ENCODE measurements around the gene PPP2R5B.

- TF ChIP-seq, protein P1, sequence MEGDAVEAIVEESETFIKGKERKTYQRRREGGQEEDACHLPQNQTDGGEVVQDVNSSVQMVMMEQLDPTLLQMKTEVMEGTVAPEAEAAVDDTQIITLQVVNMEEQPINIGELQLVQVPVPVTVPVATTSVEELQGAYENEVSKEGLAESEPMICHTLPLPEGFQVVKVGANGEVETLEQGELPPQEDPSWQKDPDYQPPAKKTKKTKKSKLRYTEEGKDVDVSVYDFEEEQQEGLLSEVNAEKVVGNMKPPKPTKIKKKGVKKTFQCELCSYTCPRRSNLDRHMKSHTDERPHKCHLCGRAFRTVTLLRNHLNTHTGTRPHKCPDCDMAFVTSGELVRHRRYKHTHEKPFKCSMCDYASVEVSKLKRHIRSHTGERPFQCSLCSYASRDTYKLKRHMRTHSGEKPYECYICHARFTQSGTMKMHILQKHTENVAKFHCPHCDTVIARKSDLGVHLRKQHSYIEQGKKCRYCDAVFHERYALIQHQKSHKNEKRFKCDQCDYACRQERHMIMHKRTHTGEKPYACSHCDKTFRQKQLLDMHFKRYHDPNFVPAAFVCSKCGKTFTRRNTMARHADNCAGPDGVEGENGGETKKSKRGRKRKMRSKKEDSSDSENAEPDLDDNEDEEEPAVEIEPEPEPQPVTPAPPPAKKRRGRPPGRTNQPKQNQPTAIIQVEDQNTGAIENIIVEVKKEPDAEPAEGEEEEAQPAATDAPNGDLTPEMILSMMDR (tag by site-specific recombination; IDR thresholded peaks at IDR 0.05) = no peak
- TF ChIP-seq ZNF23 (tag by site-specific recombination; IDR thresholded peaks at IDR 0.05; ENCODE audit: borderline replicate concordance) = no peak
- TF ChIP-seq, protein P2, sequence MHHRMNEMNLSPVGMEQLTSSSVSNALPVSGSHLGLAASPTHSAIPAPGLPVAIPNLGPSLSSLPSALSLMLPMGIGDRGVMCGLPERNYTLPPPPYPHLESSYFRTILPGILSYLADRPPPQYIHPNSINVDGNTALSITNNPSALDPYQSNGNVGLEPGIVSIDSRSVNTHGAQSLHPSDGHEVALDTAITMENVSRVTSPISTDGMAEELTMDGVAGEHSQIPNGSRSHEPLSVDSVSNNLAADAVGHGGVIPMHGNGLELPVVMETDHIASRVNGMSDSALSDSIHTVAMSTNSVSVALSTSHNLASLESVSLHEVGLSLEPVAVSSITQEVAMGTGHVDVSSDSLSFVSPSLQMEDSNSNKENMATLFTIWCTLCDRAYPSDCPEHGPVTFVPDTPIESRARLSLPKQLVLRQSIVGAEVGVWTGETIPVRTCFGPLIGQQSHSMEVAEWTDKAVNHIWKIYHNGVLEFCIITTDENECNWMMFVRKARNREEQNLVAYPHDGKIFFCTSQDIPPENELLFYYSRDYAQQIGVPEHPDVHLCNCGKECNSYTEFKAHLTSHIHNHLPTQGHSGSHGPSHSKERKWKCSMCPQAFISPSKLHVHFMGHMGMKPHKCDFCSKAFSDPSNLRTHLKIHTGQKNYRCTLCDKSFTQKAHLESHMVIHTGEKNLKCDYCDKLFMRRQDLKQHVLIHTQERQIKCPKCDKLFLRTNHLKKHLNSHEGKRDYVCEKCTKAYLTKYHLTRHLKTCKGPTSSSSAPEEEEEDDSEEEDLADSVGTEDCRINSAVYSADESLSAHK (tag by site-specific recombination; IDR thresholded peaks at IDR 0.05) = no peak
- no peak for TF ChIP-seq ZBTB8A (tag by site-specific recombination; IDR thresholded peaks at IDR 0.05)
- no peak for TF ChIP-seq ZNF175 (tag by site-specific recombination; IDR thresholded peaks at IDR 0.05)
- no peak for TF ChIP-seq ZNF274 (IDR thresholded peaks at IDR 0.05; ENCODE audit: low read length)
- TF ChIP-seq ZNF274 (tag by site-specific recombination; IDR thresholded peaks at IDR 0.05; ENCODE audit: borderline replicate concordance) = no peak
- no peak for TF ChIP-seq MYNN (tag by site-specific recombination; IDR thresholded peaks at IDR 0.05; ENCODE audit: borderline replicate concordance)
- TF ChIP-seq ZNF324 (tag by site-specific recombination; IDR thresholded peaks at IDR 0.05) = no peak
- TF ChIP-seq ZNF169 (tag by site-specific recombination; IDR thresholded peaks at IDR 0.05) = no peak
These were observed 6.9 kb upstream of the PPP2R5B start for GRCh38 chr11:64917663-64917995.

Measured in HEK293 (cell line).